ENCODE results near the gene DNAI4. TPM values are rescaled to one million over a fixed set of nuclear protein-coding genes. Genes with fewer than 3 reads are reported as not detected.
"Not testable (repeated sequence)": the region's sequence is repeated elsewhere in the genome, so short reads cannot be mapped to it uniquely, and the experiment has no call there.

The DNAI4 gene
- total and polyA plus RNA-seq, 10 donors: 0.78 to 8.1 (median 4.9) TPM

DNA sequence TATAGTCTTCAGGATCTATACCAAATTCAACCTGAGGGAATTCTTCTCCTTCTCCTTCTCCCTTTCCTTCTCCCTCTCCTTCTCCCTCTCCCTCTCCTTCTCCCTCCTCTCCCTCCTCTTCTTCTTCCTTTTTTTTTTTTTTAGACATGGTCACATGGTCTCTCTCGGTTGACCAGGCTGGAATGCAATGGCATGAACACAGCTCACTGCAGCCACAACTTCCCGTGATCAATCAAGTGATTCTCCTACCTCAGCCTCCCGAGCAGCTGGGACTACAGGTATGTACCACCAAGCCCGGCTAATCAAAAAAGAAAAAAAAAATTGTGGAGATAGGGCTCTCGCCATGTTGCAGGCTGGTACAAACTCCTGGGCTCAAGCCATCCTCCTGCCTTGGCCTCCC, 51.5 kb downstream of the DNAI4 start:
- Histone ChIP-seq H3K27ac (no peak overlapping the region), H3K4me1 (no peaks in the 10 kb centered on the region), H3K4me3 (no peak overlapping the region), H3K9me3 (peaks cover 0 to 3% (median under 1%) of the 10 kb centered on the region in 8 donors), H3K27me3 (replicated peaks in 1 of 7) (no peaks in the 10 kb centered on the region), H3K36me3 (no peaks in the 10 kb centered on the region)
- intact Hi-C loops (cut with DNase I; ENCODE audit: low total_unique reads): no loop called here
- no peak for DNase-seq
- 88 to 94% (median 93%) methylated on average over 5 of the region's 5 CpGs for WGBS, 5 donors
- TF ChIP-seq CTCF (IDR thresholded peaks at IDR 0.05 in 8 of 11, conservative IDR thresholded peaks at IDR 0.05 in 3 of 11) (no peak), POLR2A (IDR thresholded peaks at IDR 0.05) (no peak), POLR2AphosphoS5 (IDR thresholded peaks at IDR 0.05) (no peak)

GRCh38 chr1:66872024-66872423, 52.6 kb downstream of the DNAI4 start:
- intact Hi-C loops (cut with DNase I; ENCODE audit: low total_unique reads); H3K36me3 ChIP-seq; H3K9me3 ChIP-seq; H3K4me1 ChIP-seq; H3K4me3 ChIP-seq; H3K27me3 ChIP-seq (replicated peaks in 1 of 7); H3K27ac ChIP-seq; DNase-seq: not testable (repeated sequence)
- 89 to 99% (median 96%) methylated on average over 7 of the region's 7 CpGs for WGBS, 5 donors

DNA sequence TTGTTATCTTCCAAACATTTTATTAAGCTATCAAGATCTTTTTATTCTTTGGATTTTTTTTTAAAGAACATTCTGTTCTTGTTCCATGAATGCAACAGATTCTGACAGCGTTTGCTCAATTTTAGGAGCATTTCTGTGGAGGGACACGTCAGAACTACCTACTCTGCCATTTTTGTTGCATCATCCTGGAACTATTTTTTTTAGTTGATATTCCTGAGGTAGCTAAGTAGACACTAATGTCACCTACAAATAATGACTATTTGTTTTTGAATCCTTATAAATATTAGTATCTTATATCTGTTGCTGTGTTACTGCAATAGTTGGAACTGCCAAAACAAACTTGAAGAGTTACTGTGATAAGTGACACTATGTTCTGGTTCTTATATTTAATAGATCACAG, 57.2 kb downstream of the DNAI4 start:
- WGBS, 5 donors: 87 to 92% (median 89%) methylated on average over 2 of the region's 2 CpGs
- Histone ChIP-seq H3K9me3 (no peaks in the 10 kb centered on the region), H3K4me1 (no peaks in the 10 kb centered on the region), H3K36me3 (no peaks in the 10 kb centered on the region), H3K4me3 (no peak overlapping the region), H3K27ac (no peak overlapping the region), H3K27me3 (replicated peaks in 1 of 7) (no peaks in the 10 kb centered on the region)
- TF ChIP-seq POLR2AphosphoS5 (IDR thresholded peaks at IDR 0.05): no peak
- no peak for TF ChIP-seq CTCF (IDR thresholded peaks at IDR 0.05 in 8 of 11, conservative IDR thresholded peaks at IDR 0.05 in 3 of 11)
- TF ChIP-seq POLR2A (IDR thresholded peaks at IDR 0.05): no peak
- DNase-seq: no peak
- intact Hi-C loops (cut with DNase I; ENCODE audit: low total_unique reads): no loop called here

DNA sequence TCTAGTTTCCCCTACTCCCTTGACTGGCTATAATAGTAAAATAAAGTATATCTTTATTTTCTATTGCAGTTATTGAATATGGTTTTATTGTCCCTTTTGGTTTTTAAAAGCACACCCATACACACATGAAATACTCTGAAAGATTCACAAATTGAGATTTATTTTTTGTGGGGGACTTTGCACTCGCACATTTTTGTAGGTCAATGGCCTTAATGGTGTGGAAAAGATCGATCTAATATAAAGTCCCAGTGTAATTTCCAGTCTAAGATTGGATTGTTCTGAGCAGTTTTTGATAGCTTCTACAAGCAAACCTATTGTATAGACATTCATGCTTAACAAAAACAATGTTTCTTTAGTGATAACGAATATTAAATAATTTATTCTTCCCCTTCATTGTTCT, 64.1 kb downstream of the DNAI4 start:
- no peak overlapping the region for H3K4me3 ChIP-seq
- no peaks in the 10 kb centered on the region for H3K36me3 ChIP-seq
- intact Hi-C loops (cut with DNase I; ENCODE audit: low total_unique reads): no loop called here
- no peak for DNase-seq
- TF ChIP-seq POLR2A (IDR thresholded peaks at IDR 0.05) (no peak), CTCF (IDR thresholded peaks at IDR 0.05 in 8 of 11, conservative IDR thresholded peaks at IDR 0.05 in 3 of 11) (no peak), POLR2AphosphoS5 (IDR thresholded peaks at IDR 0.05) (no peak)
- H3K4me1 ChIP-seq: no peaks in the 10 kb centered on the region
- H3K9me3 ChIP-seq: no peaks in the 10 kb centered on the region
- WGBS, 5 donors: 89 to 94% (median 91%) methylated on average over 3 of the region's 3 CpGs
- H3K27ac ChIP-seq: no peak overlapping the region
- no peaks in the 10 kb centered on the region for H3K27me3 ChIP-seq (replicated peaks in 1 of 7)

GRCh38 chr1:66853379-66853778, 71.3 kb downstream of the DNAI4 start:
- intact Hi-C loops (cut with DNase I; ENCODE audit: low total_unique reads): no loop called here
- no peak for DNase-seq
- TF ChIP-seq POLR2A (IDR thresholded peaks at IDR 0.05) (no peak), POLR2AphosphoS5 (IDR thresholded peaks at IDR 0.05) (no peak), CTCF (IDR thresholded peaks at IDR 0.05 in 8 of 11, conservative IDR thresholded peaks at IDR 0.05 in 3 of 11) (no peak)
- Histone ChIP-seq H3K36me3 (no peaks in the 10 kb centered on the region), H3K4me1 (no peaks in the 10 kb centered on the region), H3K9me3 (peaks cover 0 to 2% (median 0%) of the 10 kb centered on the region in 8 donors), H3K4me3 (no peak overlapping the region), H3K27ac (no peak overlapping the region), H3K27me3 (replicated peaks in 1 of 7) (no peaks in the 10 kb centered on the region)
- 63 to 86% (median 73%) methylated on average over 1 of the region's 1 CpG for WGBS, 5 donors

All from spleen (tissue), 11 donors.